ENCODE data around the gene ADORA1. TPM values are rescaled to one million over a fixed set of nuclear protein-coding genes. Genes with fewer than 3 reads are reported as not detected.
A peak's percentile ranks its signal among the peaks of the same experiment; 100 is the strongest.

Gene ADORA1
- total RNA-seq, 1 donor from 2014 or later: 7.0 TPM

GRCh38 chr1:203082231-203082505 is 45.4 kb upstream of the ADORA1 start:
- TF ChIP-seq CTCF (IDR thresholded peaks at IDR 0.05; ENCODE audit: insufficient read depth, low read length, poor library complexity, severe bottlenecking): no peak
- DNase-seq (ENCODE audit: low read depth): no peak
- no peak overlapping the region for H3K4me3 ChIP-seq (ENCODE audit: low read depth, low read length)
- peaks cover 13% of the 10 kb centered on the region for H3K27me3 ChIP-seq (ENCODE audit: control insufficient read depth, insufficient read depth, low read length)
- H3K36me3 ChIP-seq (ENCODE audit: control insufficient read depth, insufficient read depth, low read length): no peaks in the 10 kb centered on the region

- Histone ChIP-seq H3K36me3 (ENCODE audit: control insufficient read depth, insufficient read depth, low read length) (no peaks in the 10 kb centered on the region), H3K4me3 (ENCODE audit: low read depth, low read length) (no peak overlapping the region), H3K27me3 (ENCODE audit: control insufficient read depth, insufficient read depth, low read length) (peaks cover 12% of the 10 kb centered on the region)
- no peak for DNase-seq (ENCODE audit: low read depth)
- no peak for TF ChIP-seq CTCF (IDR thresholded peaks at IDR 0.05; ENCODE audit: insufficient read depth, low read length, poor library complexity, severe bottlenecking)
Observed at GRCh38 chr1:203082571-203083462, 44.7 kb upstream of the ADORA1 start.

- no peaks in the 10 kb centered on the region for H3K36me3 ChIP-seq (ENCODE audit: control insufficient read depth, insufficient read depth, low read length)
- H3K27me3 ChIP-seq (ENCODE audit: control insufficient read depth, insufficient read depth, low read length): peaks cover 12% of the 10 kb centered on the region
- DNase-seq (ENCODE audit: low read depth): no peak
- no peak overlapping the region for H3K4me3 ChIP-seq (ENCODE audit: low read depth, low read length)
- TF ChIP-seq CTCF (IDR thresholded peaks at IDR 0.05; ENCODE audit: insufficient read depth, low read length, poor library complexity, severe bottlenecking): no peak
Observed at GRCh38 chr1:203083463-203083921, 44.0 kb upstream of the ADORA1 start.

GRCh38 chr1:203084588-203085527 is 42.7 kb upstream of the ADORA1 start:
- no peak for DNase-seq (ENCODE audit: low read depth)
- Histone ChIP-seq H3K36me3 (ENCODE audit: control insufficient read depth, insufficient read depth, low read length) (no peaks in the 10 kb centered on the region), H3K4me3 (ENCODE audit: low read depth, low read length) (no peak overlapping the region), H3K27me3 (ENCODE audit: control insufficient read depth, insufficient read depth, low read length) (peaks cover 10% of the 10 kb centered on the region)
- peak; percentile 28 for TF ChIP-seq CTCF (IDR thresholded peaks at IDR 0.05; ENCODE audit: insufficient read depth, low read length, poor library complexity, severe bottlenecking)

- no peak for DNase-seq (ENCODE audit: low read depth)
- H3K4me3 ChIP-seq (ENCODE audit: low read depth, low read length): no peak within 1 kb of the TSS
- TF ChIP-seq CTCF (IDR thresholded peaks at IDR 0.05; ENCODE audit: insufficient read depth, low read length, poor library complexity, severe bottlenecking): no peak
- H3K27me3 ChIP-seq (ENCODE audit: control insufficient read depth, insufficient read depth, low read length): peaks cover 10% of the 10 kb centered on the region
- no peaks in the 10 kb centered on the region for H3K36me3 ChIP-seq (ENCODE audit: control insufficient read depth, insufficient read depth, low read length)
Observed at GRCh38 chr1:203085528-203086406, 41.8 kb upstream of the ADORA1 start, which contains the start of gene MYOG. Gene MYOG (minus strand): TSS chr1:203086012. CDS start chr1:203085961, 51 bp downstream.

All from kidney epithelial cell (primary cell).